ENCODE measurements around the gene LRP1B.

The LRP1B gene

DNA sequence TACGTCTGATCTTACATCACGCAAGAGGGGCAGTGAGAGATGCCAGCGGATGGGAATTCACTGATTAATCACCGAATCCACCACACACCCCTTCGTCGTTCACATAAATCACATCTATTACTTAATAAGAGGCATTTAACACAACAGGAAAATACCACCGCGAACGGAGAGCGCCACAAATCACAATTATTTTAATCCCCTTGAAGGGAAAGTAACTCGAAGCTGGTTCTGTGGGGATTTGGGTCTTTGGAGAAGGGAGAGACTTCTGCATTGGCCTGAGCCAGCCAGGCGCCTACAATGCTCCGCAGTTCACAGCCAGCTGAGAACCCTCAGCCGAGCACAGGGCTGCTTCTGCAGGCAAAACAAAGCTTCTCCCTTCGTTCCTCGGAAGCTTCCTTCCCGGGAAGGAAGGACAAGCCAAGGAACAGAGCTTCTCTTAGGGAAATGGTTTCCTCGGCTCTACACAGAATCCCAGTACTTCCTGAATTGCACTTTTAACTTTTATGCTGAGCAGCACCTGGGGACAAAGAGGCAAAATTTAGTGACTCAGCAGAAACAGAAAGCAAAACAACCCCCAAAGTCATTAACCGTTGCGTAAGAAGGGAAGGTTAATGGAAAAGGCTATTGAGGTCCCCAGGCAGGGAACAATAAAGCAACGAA lies at the start of gene LRP1B:
TSS of gene LRP1B (minus strand) at position 7 of the 660 bp plus-strand sequence. CDS start 287 bp downstream, outside the sequence.
- no peak for DNase-seq

DNA sequence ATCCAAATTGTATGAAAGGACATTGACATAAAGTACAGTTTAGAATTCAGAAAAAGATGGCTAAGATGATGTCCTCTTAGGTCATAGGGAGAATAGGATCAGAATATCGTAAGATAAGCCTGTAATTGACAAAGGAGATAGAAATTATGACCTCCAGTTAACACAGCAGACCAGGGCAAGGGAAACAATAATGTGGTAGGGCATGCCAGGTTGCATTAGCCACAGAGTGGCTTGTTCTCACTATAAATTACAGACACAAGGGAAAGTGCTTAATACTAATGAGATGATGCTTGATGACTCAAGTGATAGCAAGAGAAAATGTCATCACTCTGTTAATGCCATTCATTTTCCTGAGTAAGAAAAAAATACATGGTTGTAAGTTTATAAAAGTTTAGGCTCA lies 48.9 kb upstream of the LRP1B start:
- DNase-seq, result no peak

GRCh38 chr2:142178604-142179003 lies 47.8 kb upstream of the LRP1B start:
- DNase-seq, result no peak

DNA sequence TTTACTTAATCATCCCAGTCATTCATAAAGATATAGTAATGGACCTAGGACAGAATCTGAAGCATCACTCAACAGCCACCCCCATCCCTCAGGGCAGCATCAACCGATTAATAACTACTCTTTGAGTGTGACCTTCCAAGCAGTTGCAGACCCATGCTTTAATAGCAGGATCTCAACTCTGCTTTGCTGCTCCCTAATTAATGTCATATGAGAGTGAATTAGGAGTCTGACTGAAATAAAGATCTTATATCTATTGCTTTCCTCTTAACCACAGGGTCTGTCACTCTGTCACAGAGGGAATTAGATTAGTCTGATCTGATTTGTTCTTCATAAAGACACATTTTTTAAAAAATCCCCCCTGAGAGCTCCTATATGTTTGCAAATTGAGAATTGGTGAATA lies 46.1 kb upstream of the LRP1B start:
- DNase-seq, result no peak

DNA sequence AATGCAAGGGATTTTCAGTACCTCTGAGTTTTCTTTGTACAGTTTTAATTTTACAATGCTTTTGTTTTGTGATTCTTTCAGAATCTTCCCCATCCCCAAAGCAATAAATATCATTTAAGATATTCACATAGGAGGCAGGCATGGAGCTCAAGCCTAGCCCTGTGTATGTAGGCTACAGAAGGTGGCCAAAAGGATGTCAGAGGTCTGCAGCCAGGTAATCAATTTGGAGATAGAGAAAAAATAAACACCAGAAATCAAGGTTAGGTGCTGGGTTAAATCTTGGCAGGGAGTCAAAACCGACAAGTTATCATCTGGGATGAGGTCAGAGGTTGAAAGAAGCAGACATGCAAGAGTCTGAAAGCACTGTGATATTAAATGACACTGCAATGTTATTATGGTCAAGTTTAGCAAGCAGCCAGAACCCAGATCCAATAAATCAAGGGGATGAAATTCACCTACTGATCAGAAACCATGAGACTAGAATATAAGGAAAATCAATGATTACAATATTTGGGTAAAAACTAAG lies 45.1 kb upstream of the LRP1B start:
- no peak for DNase-seq

GRCh38 chr2:142174176-142174575 lies 43.4 kb upstream of the LRP1B start:
- DNase-seq, result no peak

- no peak for DNase-seq
These were observed 40.0 kb upstream of the LRP1B start for GRCh38 chr2:142170847-142171246.

DNA sequence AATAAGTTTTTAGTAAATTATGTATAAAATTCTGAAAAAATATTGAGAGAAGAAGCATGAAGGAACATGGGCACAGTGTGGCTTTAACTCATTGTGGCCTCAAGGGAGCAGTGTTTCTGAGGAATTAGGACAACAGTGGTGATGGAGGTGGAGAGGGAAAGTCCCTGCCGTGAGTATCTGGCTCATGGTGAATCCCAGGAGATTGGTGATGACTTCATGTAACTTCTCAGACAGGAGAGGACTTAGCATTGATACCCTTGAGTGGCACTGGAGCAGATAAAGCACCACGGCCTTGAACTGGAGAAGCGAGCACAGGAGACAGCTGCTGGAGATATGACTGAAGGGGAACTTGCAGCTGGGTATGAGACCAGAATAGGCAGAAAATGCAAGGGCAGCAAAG lies 35.0 kb upstream of the LRP1B start:
- no peak for DNase-seq

GRCh38 chr2:142153601-142154000 lies 22.8 kb upstream of the LRP1B start:
- no peak for DNase-seq

GRCh38 chr2:142150453-142150852 lies 19.6 kb upstream of the LRP1B start:
- no peak for DNase-seq

GRCh38 chr2:142144547-142144946 lies 13.7 kb upstream of the LRP1B start:
- no peak for DNase-seq

- DNase-seq, result no peak
These were observed 11.8 kb upstream of the LRP1B start for GRCh38 chr2:142142595-142142994.

DNA sequence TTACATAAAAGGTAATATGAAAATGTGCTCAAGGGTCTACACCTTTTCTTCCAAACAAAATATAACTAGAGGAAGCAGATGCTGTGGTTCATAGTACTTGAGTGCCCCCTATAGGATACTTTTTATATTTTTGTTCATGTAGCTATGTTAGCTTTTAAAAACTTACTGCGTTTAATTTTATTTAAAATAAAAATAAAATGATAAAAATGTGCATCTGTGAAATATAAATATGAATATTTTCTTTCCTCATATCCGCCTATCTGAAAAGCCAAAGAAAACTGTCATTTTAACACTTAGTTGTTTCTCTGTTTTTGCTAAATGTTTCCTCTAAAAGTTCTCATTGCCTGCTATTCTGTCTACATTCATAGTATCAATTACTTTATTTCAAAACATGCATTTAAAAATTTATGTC lies 9.6 kb upstream of the LRP1B start:
- DNase-seq, result no peak

- no peak for DNase-seq
These were observed 8.6 kb upstream of the LRP1B start for GRCh38 chr2:142139384-142139783.

DNA sequence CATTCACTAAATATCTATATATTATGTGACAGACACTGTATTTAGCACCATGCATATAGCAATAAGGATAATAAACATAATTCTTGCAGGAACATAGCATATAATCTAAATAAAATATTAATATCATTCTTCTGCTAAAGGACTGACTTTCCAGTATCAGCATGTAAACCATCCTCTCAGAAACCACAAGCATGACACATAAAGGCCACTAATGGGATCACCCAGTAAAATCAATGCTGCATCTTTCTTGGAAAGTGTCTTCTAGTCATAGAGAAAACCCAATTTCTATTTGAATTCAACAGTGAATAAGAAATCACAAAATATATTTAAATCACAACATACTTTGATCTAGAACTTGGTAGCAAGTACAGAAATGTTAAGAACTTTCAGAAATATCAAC lies 5.8 kb upstream of the LRP1B start:
- no peak for DNase-seq

- DNase-seq, result no peak
These were observed 4.1 kb upstream of the LRP1B start for GRCh38 chr2:142134911-142135310.

DNA sequence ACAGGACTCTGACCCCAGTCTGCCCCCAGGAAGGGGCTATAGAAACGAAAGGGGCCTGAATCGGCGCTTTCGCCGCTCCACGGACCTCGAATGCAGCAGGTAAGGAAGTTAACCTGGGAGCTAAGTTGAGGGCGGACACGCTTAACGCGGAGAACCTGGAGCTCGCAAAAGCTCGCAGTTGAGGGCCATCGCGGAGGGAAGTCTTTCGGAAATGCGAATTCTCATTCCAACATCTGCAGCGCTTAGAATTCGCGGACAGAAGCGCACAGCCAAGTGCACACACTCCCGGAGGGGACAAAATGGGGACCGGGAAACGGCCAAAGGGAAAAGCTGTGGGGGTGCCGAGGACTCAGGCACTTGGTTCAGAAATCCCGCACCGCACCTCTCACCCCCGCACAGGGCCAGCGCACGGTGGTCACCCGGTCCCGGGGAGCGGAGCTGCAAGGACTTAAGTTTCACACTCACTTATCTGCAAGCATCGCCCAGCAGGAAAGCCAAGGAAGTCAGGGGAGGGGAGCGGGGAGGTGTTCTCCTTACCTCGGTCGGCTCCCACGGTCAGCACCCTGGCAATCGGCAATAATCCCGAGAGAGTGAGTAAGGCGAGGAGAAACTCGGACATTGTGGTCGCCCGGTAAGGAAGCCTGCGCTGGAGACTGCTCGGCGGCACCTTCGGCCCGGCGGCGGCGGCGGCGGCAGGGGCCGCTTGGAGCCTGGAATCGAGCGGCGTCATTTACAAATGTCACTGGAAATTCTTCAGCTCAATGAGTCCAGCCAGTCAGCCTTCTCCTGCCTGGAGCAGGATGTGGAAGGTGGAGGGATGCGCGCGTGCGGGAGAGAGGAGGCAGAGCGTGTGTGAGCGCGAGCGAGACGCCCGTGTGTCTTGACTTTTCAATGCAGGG lies 456 bp downstream of the LRP1B start:
- DNase-seq, result no peak

- no peak for DNase-seq
These were observed 2.7 kb downstream of the LRP1B start for GRCh38 chr2:142128105-142128504.

- DNase-seq, result no peak
These were observed 3.6 kb downstream of the LRP1B start for GRCh38 chr2:142127248-142127647.

DNA sequence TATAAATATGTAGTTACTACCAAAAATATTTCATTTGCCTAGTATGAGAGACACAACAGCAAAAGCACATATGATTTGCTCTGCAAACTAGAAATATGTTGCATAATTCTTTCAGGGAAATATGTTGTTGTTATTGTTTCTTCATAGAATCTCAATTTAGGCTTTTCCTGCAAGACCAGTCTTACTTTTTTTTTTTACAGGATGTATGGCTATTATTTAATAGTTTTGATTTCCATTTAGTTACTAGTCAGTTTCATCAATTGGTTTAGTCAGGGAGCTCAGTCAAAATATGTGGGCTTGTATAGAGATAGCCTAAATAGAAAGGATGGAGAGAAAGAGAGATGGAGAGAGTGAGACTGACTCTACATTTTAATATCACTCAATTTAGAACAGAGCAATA lies 6.1 kb downstream of the LRP1B start:
- no peak for DNase-seq

DNA sequence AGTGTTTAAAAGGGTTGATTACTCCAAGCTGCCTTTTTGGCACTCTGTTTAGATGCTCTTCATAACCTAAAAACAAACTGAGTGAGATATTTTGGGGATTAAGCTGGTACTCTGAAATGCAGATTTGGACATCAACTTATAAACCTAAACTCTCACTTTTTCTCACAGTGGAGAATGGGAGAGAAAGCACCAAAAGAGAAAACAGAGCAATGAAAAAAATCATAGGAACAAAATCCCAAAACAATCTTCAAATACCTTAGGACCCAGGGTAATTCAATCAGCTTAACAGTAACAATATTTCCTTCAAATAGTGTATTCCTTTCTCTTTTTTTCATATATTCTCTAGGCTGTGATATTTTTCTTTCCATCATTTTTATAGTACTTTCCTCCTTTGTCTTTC lies 11.5 kb downstream of the LRP1B start:
- no peak for DNase-seq

DNA sequence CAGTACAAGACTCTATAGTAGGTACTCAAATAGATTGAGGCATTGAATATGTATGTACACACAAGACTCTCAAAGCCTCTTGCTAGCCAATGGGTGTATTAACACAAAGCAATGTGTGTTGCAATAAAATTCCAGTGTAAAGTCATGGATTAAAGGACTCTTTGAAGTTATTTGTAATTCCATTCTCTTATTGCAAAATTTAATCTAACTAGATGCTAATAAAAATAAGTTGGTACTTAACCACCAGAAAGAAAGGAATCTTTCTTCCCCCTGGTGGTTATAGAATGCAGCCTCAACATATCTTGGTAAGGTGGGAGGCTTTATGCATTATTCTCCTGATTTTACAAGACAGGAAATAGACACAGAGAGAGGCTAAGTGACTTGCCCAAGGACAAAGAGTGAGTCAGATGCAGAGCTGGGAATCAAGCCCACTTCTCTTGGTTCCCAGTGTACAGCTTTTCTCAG lies 18.0 kb downstream of the LRP1B start:
- DNase-seq, result no peak

- no peak for DNase-seq
These were observed 26.6 kb downstream of the LRP1B start for GRCh38 chr2:142104134-142104758.

DNA sequence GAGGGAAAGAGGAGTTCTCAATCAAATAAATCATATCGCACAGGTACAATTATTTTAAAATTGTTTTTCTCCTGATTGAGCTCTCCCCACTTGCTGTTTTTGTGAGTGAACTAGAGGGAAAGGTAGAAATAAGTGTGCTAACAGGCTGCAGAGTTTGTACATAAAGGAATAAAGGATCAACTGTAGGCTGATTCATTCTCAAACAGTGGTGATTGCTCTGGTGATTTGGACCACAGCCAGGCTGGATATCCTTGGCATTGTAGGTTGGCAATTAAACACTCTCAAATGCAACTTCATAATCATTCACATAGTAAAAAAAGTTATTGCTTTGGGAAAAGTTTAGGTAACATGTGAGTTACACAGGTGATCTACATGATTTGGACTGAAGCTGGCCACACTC lies 29.8 kb downstream of the LRP1B start:
- DNase-seq, result no peak
